B cell (primary cell): ENCODE measurements around the gene RAD50.

Experiments used
- EZH2 ChIP-seq: IDR thresholded peaks from 2 replicates; pipeline ENCODE4 v1.6.1; 2012; ENCODE audit warnings: borderline replicate concordance, low read depth, mild to moderate bottlenecking, moderate library complexity, low read length; ENCODE audit not compliant: insufficient read depth, poor library complexity, severe bottlenecking
- TF ChIP-seq, protein P1 (sequence below): fragments of 200-600 bp; IDR thresholded peaks from one replicate; pipeline ENCODE4 v1.8.0; 2022; ENCODE audit warnings: antibody characterized with exemption, mild to moderate bottlenecking

DNA sequence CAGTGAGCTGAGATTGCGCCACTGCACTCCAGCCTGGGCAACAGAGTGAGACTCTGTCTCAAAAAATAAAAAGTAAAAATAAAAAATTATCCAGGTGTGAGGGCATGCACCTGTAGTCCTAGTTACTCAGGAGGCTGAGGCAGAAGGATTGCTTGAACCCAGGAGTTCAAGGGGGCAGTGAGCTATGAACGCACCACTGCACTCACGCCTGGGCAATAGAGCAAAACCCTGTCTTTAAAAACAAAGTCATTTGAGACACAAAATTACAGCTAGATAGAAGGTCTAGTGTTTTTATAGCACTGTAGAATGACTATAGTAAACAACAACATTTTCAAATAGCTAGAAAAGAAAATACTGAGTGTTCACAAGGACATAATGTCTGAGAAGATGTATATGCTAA is 133.4 kb downstream of the RAD50 start:
- TF ChIP-seq, protein P1, sequence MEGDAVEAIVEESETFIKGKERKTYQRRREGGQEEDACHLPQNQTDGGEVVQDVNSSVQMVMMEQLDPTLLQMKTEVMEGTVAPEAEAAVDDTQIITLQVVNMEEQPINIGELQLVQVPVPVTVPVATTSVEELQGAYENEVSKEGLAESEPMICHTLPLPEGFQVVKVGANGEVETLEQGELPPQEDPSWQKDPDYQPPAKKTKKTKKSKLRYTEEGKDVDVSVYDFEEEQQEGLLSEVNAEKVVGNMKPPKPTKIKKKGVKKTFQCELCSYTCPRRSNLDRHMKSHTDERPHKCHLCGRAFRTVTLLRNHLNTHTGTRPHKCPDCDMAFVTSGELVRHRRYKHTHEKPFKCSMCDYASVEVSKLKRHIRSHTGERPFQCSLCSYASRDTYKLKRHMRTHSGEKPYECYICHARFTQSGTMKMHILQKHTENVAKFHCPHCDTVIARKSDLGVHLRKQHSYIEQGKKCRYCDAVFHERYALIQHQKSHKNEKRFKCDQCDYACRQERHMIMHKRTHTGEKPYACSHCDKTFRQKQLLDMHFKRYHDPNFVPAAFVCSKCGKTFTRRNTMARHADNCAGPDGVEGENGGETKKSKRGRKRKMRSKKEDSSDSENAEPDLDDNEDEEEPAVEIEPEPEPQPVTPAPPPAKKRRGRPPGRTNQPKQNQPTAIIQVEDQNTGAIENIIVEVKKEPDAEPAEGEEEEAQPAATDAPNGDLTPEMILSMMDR = no peak
- TF ChIP-seq EZH2 = no peak
